ENCODE data around the gene SMC5.
"Not testable (repeated sequence)": the region's sequence is repeated elsewhere in the genome, so short reads cannot be mapped to it uniquely, and the experiment has no call there.

SMC5 gene

GRCh38 chr9:70374962-70375618 is 116.3 kb downstream of the SMC5 start:
- no peak for DNase-seq

- no peak for DNase-seq
Measured at GRCh38 chr9:70382046-70382708, 123.4 kb downstream of the SMC5 start.

GRCh38 chr9:70382709-70383605 is 124.2 kb downstream of the SMC5 start:
- DNase-seq = no peak

- no peak for DNase-seq
Measured at GRCh38 chr9:70385426-70385825, 126.6 kb downstream of the SMC5 start.

- no peak for DNase-seq
Measured at GRCh38 chr9:70387663-70388062, 128.9 kb downstream of the SMC5 start.

- no peak for DNase-seq
Measured at GRCh38 chr9:70389188-70389587, 130.4 kb downstream of the SMC5 start.

- peak; percentile 28 for DNase-seq
Measured at GRCh38 chr9:70389621-70390266, 131.0 kb downstream of the SMC5 start.

GRCh38 chr9:70390933-70391341 is 132.2 kb downstream of the SMC5 start:
- no peak for DNase-seq

GRCh38 chr9:70392189-70392588 is 133.4 kb downstream of the SMC5 start:
- DNase-seq = no peak

- DNase-seq = no peak
Measured at GRCh38 chr9:70392850-70393249, 134.1 kb downstream of the SMC5 start.

GRCh38 chr9:70395652-70396051 is 136.9 kb downstream of the SMC5 start:
- DNase-seq = no peak

- DNase-seq = peak; percentile 53
Measured at GRCh38 chr9:70398145-70398556, 139.4 kb downstream of the SMC5 start.

- no peak for DNase-seq
Measured at GRCh38 chr9:70399141-70399540, 140.4 kb downstream of the SMC5 start.

- no peak for DNase-seq
Measured at GRCh38 chr9:70400107-70400892, 141.5 kb downstream of the SMC5 start.

- DNase-seq = not testable (repeated sequence)
Measured at GRCh38 chr9:70401241-70401640, 142.5 kb downstream of the SMC5 start.

GRCh38 chr9:70402213-70402612 is 143.4 kb downstream of the SMC5 start:
- no peak for DNase-seq

GRCh38 chr9:70403166-70403565 is 144.4 kb downstream of the SMC5 start:
- DNase-seq = no peak

- DNase-seq = no peak
Measured at GRCh38 chr9:70403618-70404025, 144.8 kb downstream of the SMC5 start.

- no peak for DNase-seq
Measured at GRCh38 chr9:70404261-70404660, 145.5 kb downstream of the SMC5 start.

All from activated CD4-positive, alpha-beta T cell treated with anti-CD3 and anti-CD28 coated beads, Interleukin-2, amount 50 U/mL, for 16 hours (primary cell).